ENCODE measurements around the gene PRR23E. TPM values are rescaled to one million over a fixed set of nuclear protein-coding genes. Genes with fewer than 3 reads are reported as not detected.
A peak's percentile ranks its signal among the peaks of the same experiment; 100 is the strongest.

The PRR23E gene
- total RNA-seq, 2 experiments from 2014 or later = not detected

DNA sequence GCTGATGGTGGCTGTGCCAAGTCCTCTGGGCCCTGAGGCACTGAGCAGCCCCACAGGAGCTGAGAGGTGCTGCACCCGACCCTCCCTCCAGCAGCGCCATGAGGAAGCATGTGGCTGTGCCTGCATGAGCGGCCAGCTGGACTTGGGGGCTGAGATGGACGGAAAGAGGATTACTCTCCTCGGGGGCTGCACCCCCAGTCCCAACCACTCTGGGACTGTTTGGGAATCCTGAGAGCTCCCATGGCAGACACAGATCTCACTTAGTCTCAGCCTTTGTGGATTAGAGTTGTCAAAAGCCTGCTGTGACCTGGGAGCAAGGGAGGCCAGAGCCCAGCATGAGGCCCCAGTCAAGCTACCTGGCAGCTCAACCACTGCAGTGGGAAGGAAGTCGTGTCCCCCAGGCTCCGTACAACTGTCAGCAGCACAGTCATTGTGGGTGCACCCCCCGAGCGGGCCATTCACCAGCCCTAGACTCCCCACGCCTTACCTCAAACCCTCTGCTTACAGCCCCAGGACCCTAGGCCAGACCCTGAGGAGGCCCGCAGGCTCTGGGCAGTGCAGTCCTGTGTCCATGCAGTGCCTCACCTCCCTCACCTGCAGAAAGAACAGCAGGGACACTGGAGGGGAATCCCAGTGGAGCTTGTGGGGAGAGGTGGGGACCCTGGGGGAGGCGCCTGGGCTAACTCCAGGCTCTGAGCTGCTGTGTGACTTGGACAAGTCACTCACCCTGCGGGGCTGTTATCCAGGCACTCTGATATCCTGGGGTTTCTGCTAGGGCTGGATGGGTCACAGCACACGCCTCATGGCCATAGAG lies 17.1 kb downstream of the PRR23E start:
- no peaks in the 10 kb centered on the region for H3K36me3 Mint-ChIP-seq (ENCODE audit: low read depth)
- peaks cover 5% of the 10 kb centered on the region for H3K4me1 Mint-ChIP-seq (ENCODE audit: low read depth)
- no peak for DNase-seq
- no peak overlapping the region for H3K4me3 Mint-ChIP-seq
- CTCF ChIA-PET = no interaction called here
- intact Hi-C loops (cut with micrococcal nuclease) = no loop called here
- H3K27ac Mint-ChIP-seq = no peak overlapping the region
- H3K27me3 Mint-ChIP-seq (ENCODE audit: low read depth) = no peaks in the 10 kb centered on the region
- H3K9me3 Mint-ChIP-seq = no peaks in the 10 kb centered on the region

DNA sequence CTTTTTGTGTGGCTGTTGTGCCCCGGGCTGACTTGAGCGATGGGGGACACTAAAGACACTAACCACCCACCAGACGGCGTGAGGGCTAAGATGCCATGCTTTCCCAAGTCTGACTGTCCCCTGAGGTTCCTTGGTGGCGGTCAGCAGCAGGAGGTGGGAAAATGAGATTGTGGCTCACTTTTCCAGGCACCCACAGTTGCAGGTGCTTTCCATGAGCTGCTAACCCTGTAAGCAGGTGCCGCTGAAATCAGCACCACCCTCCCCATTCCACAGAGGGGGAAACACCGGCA lies 17.7 kb downstream of the PRR23E start:
- Mint-ChIP-seq H3K4me1 (ENCODE audit: low read depth) (peaks cover 10% of the 10 kb centered on the region), H3K4me3 (no peak overlapping the region), H3K36me3 (ENCODE audit: low read depth) (no peaks in the 10 kb centered on the region), H3K9me3 (no peaks in the 10 kb centered on the region), H3K27me3 (ENCODE audit: low read depth) (peaks cover 1% of the 10 kb centered on the region), H3K27ac (no peak overlapping the region)
- CTCF ChIA-PET = no interaction called here
- intact Hi-C loops (cut with micrococcal nuclease) = no loop called here
- no peak for DNase-seq

DNA sequence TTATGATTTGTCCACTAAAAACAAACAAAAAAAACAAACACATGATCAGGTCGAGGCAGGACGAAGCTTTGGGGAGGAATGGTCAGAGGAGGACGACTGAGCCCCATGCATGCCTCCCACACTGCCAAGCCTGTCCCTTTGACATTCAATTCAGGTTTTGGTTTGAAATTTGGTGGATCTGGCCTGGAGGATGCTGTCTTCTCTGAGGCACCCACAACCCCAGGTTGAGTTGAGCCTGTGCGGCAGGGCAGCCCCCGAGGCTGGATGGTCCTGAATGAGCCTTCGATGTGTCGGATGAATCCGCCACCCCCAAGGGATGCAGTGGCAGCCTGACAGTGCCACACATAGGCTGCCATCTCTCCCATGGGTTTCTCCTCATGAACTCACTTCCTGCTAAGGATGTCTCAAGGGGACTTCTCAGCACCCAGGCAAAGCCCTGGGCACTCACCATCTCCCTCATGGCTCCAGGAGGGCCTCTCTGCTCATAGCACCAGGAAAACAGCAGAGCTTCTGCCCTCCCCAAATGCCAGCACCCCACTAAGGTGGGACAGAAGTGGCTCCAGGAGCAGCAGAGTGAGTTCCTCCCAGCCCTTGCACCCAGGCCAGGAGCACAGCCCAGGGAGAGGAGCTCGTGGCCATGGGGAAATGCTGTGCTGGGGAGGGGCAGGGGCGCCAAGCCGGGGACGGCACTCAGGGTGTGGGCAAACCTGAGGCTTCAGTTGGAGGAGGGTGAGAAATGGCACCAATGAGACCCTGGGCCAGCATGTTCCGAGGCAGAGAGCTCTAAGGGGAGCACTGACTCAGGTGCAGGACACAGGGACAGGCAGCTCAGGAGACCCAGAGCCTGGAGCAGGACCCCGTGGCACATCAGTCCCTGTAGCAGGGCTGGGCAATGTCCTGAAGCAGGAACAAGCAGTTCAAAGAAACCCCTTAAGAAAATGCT lies 18.5 kb downstream of the PRR23E start:
- H3K27me3 Mint-ChIP-seq (ENCODE audit: low read depth) = peaks cover 2% of the 10 kb centered on the region
- CTCF ChIA-PET = no interaction called here

DNA sequence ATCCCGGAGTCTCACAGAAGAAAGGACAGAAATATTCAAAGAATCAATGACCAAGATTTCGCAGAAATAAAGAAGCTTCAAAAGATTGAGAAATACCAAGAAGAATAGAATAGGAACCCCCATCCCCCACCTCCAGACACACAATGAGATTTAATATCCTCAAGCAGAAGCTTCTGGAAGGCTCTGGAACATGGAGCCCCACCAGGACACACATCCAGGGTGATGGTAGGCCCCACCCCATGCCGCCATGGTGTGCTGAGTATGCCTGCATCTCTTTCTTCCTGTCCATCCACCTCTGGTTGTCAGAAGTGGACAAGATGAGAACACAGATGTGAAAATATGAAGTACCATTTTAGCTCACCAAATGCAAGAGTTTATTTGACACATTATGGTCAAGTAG lies 19.3 kb downstream of the PRR23E start:
- Mint-ChIP-seq H3K27me3 (ENCODE audit: low read depth) (peaks cover 2% of the 10 kb centered on the region), H3K9me3 (no peaks in the 10 kb centered on the region), H3K4me1 (ENCODE audit: low read depth) (peaks cover 13% of the 10 kb centered on the region), H3K4me3 (no peak overlapping the region), H3K27ac (no peak overlapping the region), H3K36me3 (ENCODE audit: low read depth) (no peaks in the 10 kb centered on the region)
- CTCF ChIA-PET = no interaction called here
- intact Hi-C loops (cut with micrococcal nuclease) = no loop called here
- DNase-seq = no peak

More for the DNA sequence above, 18.5 kb downstream of the PRR23E start:
- Mint-ChIP-seq H3K9me3 (no peaks in the 10 kb centered on the region), H3K4me1 (ENCODE audit: low read depth) (peaks cover 13% of the 10 kb centered on the region), H3K36me3 (ENCODE audit: low read depth) (no peaks in the 10 kb centered on the region), H3K4me3 (no peak overlapping the region), H3K27ac (no peak overlapping the region)
- intact Hi-C loops (cut with micrococcal nuclease) = no loop called here
- DNase-seq = no peak

DNA sequence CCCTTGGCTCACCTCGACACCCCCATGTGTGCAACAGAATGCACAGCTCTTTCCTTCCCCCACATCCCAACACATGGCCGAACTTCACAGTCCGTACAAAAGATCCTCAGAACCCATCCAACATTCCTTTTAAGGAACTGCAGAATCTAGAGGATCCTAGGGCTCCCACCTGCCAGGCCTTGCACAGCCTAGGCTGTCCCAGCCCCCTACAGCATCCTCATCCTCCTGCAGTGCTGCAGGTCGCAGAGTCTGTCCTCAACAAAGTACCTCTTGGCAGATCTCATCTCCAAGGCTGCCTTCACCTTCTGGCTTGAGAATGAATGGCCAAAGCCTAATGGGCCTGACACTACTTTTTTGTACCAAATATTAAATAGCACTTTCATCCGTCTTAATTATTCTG lies 19.8 kb downstream of the PRR23E start:
- no peak for DNase-seq
- CTCF ChIA-PET = no interaction called here
- intact Hi-C loops (cut with micrococcal nuclease) = no loop called here
- Mint-ChIP-seq H3K4me3 (no peak overlapping the region), H3K27me3 (ENCODE audit: low read depth) (peaks cover 2% of the 10 kb centered on the region), H3K27ac (no peak overlapping the region), H3K9me3 (no peaks in the 10 kb centered on the region), H3K4me1 (ENCODE audit: low read depth) (peaks cover 13% of the 10 kb centered on the region), H3K36me3 (ENCODE audit: low read depth) (no peaks in the 10 kb centered on the region)

DNA sequence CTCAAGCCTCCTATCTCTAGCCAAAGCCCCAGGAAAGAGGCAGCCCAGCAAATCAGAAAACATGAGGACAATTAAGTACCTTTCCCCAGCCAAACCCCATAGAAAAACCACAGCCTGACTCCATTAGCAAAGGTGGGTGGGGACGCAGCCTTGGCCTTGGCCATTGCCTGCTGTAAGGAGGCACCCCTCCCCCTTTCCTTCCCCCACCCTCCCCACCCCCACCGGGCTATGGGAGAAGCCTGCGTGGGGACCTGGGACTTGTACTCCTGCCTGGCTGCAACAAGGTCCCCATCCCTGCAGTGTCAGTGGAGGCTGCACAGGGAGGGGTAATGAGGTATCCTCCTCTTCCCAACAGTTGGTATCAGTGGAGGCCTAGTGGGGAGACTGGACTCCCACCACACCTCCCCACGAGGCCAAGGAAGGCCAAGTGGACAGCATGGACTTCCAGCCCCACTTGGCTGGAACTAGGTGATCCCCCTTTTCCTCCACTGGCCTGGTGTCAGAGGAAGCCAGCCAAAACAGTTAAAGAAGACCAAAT lies 20.5 kb downstream of the PRR23E start:
- H3K27ac Mint-ChIP-seq = no peak overlapping the region
- peaks cover 2% of the 10 kb centered on the region for H3K27me3 Mint-ChIP-seq (ENCODE audit: low read depth)
- peaks cover 13% of the 10 kb centered on the region for H3K4me1 Mint-ChIP-seq (ENCODE audit: low read depth)
- intact Hi-C loops (cut with micrococcal nuclease) = no loop called here
- H3K36me3 Mint-ChIP-seq (ENCODE audit: low read depth) = no peaks in the 10 kb centered on the region
- H3K9me3 Mint-ChIP-seq = no peaks in the 10 kb centered on the region
- DNase-seq = no peak
- CTCF ChIA-PET = no interaction called here
- H3K4me3 Mint-ChIP-seq = no peak overlapping the region

DNA sequence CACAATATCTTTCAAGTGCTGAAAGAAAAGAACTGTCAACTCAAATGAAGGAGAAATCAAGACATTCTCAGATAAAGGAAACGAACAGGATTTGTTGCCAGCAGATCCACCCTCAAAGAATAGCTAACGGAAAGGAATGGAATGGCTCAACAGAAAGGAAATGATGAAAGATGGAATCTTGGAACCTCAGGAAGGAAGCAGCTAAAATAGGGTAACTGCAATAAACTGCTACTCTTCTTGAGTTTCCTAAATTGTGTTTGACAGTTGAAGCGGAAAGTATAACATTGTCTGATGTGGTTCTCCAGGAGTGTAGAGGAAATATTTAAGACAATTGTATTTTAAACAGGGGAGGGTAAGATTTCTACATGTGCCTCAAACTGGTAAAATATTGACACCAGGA lies 22.0 kb downstream of the PRR23E start:
- intact Hi-C loops (cut with micrococcal nuclease) = no loop called here

DNA sequence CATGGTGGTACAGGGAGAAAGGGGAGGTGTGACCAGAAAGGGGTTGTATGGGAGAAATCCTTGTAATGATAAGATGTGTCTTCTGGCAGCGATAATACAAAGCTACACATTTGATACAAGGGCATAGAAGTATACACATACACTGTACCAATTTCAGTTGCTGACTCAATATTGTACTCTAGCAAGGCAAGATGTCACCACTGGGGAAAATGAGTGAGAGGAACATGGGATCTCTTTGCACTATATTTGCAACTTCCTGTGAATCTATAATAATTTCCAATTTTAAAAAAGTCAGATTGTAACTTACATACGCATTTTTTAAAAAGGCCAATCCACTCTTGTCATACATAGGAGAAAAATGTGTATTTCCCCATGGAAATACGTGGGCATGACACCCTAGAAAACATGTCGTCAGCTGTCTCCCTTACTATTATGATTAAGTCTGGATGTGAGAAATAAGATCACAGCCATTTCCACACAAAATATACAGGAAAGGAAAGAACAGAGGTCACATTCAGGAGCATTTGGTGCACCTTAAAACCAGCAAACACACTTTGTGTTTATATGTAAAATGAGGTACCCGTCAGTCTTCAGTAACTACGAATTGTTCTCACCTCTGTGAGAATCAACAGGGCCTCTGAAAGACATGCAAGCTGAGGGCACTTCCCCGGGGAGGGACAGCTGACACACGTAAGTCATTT lies 22.9 kb downstream of the PRR23E start:
- DNase-seq = peak; percentile 30
- H3K27me3 Mint-ChIP-seq (ENCODE audit: low read depth) = peaks cover 2% of the 10 kb centered on the region
- H3K9me3 Mint-ChIP-seq = no peaks in the 10 kb centered on the region
- H3K27ac Mint-ChIP-seq = no peak overlapping the region
- intact Hi-C loops (cut with micrococcal nuclease) = no loop called here
- CTCF ChIA-PET = no interaction called here
- H3K4me1 Mint-ChIP-seq (ENCODE audit: low read depth) = peaks cover 18% of the 10 kb centered on the region
- no peak overlapping the region for H3K4me3 Mint-ChIP-seq
- H3K36me3 Mint-ChIP-seq (ENCODE audit: low read depth) = no peaks in the 10 kb centered on the region

More for the DNA sequence above, 22.0 kb downstream of the PRR23E start:
- no peak for DNase-seq
- CTCF ChIA-PET = no interaction called here
- Mint-ChIP-seq H3K27ac (no peak overlapping the region), H3K27me3 (ENCODE audit: low read depth) (peaks cover 2% of the 10 kb centered on the region), H3K4me1 (ENCODE audit: low read depth) (peaks cover 13% of the 10 kb centered on the region), H3K4me3 (no peak overlapping the region), H3K9me3 (no peaks in the 10 kb centered on the region), H3K36me3 (ENCODE audit: low read depth) (no peaks in the 10 kb centered on the region)

DNA sequence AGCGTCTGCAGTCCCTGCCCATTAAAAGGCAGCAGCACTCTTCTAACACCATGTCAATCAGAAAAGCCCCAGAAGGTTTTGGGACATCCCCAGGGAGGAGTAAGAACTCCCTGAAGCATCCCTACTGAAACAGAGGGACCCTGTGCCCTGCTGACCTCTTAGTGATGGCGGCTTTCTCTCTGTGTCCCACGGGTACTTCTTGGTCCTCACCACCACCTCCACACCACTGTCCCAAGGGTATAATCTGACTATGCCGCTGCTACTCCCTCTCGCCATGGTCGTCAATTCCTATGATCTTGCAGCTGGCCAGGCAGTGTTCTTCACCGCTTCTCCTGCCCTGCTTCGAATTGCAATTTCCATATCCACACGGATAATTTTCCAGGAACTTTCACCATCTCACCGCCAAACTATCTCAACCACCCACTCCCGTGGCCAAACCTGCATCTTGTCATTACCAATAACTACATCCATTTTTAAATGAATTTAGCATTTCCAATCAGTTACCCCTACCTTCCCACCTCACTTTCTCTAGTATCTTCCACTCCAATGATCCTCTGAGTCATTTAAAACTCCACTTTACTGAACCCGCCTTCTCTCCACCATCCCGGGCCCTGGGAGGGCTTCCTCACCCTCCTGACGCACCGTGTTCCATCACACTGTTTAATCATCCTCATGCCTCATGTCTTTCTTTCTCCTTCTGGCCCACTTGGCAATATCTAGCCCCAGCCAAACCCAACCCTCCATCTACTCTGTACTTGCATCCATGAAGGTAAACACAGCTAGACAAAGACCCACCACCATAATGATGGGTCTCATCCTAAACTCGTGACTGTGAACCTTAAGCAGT lies 23.7 kb downstream of the PRR23E start:
- Mint-ChIP-seq H3K27ac (no peak overlapping the region), H3K27me3 (ENCODE audit: low read depth) (peaks cover 2% of the 10 kb centered on the region), H3K9me3 (no peaks in the 10 kb centered on the region), H3K4me3 (no peak overlapping the region), H3K4me1 (ENCODE audit: low read depth) (peaks cover 18% of the 10 kb centered on the region), H3K36me3 (ENCODE audit: low read depth) (no peaks in the 10 kb centered on the region)
- intact Hi-C loops (cut with micrococcal nuclease) = no loop called here
- CTCF ChIA-PET = no interaction called here
- DNase-seq = no peak

DNA sequence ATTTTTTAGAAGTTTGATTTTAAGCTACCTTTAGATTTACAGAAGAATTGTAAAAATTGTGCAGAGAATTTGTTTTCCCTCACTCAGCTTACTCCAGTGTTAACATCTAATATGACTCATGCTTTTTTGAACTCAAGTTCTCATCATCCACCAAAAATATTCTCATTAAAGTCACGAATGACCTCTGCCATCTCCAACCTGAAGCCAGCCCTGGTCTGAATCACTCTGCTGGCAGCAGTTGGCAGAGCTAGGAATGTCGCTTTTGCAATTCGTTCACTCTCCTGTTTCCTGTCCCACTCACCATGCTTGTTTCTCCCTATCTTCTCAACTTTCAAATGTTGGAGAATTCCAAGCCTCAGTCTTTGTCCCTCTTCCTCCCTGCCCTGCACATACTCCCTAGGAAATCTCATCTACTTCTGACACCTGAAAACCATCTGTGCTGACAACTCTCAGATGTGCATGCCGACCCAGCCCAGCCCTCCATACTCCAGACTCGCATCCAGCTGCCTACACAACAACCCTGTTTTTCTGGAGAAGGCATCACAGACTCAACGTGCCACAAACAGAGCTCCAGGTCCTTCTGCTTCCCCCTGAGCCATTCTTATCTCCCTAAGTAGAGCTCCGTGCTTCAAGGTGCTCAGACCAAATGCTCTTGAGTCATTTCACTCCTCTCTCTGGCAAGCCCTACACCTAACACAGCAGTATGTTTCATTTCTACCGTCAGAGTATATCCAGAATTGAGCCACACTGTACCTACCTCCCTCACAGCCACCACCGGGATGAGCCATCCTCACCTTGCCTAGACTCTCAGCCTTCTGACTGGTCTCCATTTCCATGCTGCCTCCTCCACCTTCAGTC lies 24.9 kb downstream of the PRR23E start:
- H3K4me1 Mint-ChIP-seq (ENCODE audit: low read depth) = peaks cover 18% of the 10 kb centered on the region
- H3K9me3 Mint-ChIP-seq = no peaks in the 10 kb centered on the region
- no peaks in the 10 kb centered on the region for H3K36me3 Mint-ChIP-seq (ENCODE audit: low read depth)
- CTCF ChIA-PET = no interaction called here
- peaks cover 4% of the 10 kb centered on the region for H3K27me3 Mint-ChIP-seq (ENCODE audit: low read depth)
- no peak overlapping the region for H3K4me3 Mint-ChIP-seq
- intact Hi-C loops (cut with micrococcal nuclease) = no loop called here
- H3K27ac Mint-ChIP-seq = no peak overlapping the region
- peak; percentile 24 for DNase-seq

DNA sequence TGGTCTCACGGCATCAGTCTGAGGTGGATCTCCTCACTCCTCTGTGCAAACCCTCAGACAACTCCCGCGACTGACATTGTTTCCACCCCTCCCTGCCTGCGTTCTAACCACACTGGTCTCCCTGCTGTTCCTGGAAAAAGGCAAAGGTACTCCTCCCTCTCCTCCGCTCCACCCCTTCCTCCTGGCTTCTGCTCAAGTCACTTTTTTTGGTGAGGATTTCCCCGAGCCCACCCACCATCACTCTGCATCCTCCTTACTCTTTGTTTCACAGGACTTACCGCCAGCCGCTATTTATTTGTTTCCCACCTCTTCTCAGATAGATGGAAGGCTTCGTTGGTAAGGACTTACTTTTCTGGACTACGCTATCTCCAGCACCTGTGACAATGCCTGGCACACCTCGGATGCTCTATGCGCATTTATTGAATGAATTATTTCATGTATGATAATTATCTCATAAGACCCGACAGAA lies 25.6 kb downstream of the PRR23E start:
- H3K36me3 Mint-ChIP-seq (ENCODE audit: low read depth) = no peaks in the 10 kb centered on the region
- H3K27me3 Mint-ChIP-seq (ENCODE audit: low read depth) = peaks cover 4% of the 10 kb centered on the region
- no peak for DNase-seq
- no peak overlapping the region for H3K4me3 Mint-ChIP-seq
- H3K9me3 Mint-ChIP-seq = no peaks in the 10 kb centered on the region
- intact Hi-C loops (cut with micrococcal nuclease) = no loop called here
- CTCF ChIA-PET = no interaction called here
- peaks cover 18% of the 10 kb centered on the region for H3K4me1 Mint-ChIP-seq (ENCODE audit: low read depth)
- no peak overlapping the region for H3K27ac Mint-ChIP-seq

All from activated naive CD4-positive, alpha-beta T cell treated with anti-CD3 and anti-CD28 coated beads for 36 hours (primary cell).